ENCODE results near the gene VWC2L. TPM values are rescaled to one million over a fixed set of nuclear protein-coding genes. Genes with fewer than 3 reads are reported as not detected.

VWC2L gene
- polyA plus RNA-seq, 1 experiment: not detected

DNA sequence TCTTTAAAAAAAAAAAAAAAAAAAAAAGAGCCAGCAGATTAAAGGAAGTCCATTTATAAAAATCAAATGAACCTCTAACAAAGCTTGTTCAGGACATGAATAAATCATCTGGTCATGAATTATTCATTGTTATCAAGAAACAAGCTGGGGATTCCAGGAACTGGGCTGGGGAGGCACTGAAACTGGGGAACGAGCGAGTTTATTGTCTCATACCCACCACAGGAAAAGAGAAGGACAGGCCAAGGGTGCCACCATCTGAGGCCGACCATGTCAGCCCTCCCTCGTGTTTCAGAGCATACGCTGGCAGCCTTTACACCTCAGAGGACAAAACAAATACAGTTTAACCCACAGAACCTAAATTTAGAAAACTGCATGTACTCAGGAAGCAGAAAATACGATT, 164.2 kb downstream of the VWC2L start:
- POLR2A ChIA-PET: no interaction called here
- TF ChIP-seq, protein P1, sequence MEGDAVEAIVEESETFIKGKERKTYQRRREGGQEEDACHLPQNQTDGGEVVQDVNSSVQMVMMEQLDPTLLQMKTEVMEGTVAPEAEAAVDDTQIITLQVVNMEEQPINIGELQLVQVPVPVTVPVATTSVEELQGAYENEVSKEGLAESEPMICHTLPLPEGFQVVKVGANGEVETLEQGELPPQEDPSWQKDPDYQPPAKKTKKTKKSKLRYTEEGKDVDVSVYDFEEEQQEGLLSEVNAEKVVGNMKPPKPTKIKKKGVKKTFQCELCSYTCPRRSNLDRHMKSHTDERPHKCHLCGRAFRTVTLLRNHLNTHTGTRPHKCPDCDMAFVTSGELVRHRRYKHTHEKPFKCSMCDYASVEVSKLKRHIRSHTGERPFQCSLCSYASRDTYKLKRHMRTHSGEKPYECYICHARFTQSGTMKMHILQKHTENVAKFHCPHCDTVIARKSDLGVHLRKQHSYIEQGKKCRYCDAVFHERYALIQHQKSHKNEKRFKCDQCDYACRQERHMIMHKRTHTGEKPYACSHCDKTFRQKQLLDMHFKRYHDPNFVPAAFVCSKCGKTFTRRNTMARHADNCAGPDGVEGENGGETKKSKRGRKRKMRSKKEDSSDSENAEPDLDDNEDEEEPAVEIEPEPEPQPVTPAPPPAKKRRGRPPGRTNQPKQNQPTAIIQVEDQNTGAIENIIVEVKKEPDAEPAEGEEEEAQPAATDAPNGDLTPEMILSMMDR (IDR thresholded peaks at IDR 0.05; ENCODE audit: insufficient read depth, low read depth, low read length): no peak
- Histone ChIP-seq H3K4me3 (ENCODE audit: low read depth, low read length) (no peak overlapping the region), H3K36me3 (ENCODE audit: control insufficient read depth, insufficient read depth, low read length) (no peaks in the 10 kb centered on the region), H3K27me3 (ENCODE audit: control insufficient read depth, insufficient read depth, low read length) (no peaks in the 10 kb centered on the region)
- no peak for DNase-seq (ENCODE audit: low read depth)
- CTCF ChIA-PET: no interaction called here

DNA sequence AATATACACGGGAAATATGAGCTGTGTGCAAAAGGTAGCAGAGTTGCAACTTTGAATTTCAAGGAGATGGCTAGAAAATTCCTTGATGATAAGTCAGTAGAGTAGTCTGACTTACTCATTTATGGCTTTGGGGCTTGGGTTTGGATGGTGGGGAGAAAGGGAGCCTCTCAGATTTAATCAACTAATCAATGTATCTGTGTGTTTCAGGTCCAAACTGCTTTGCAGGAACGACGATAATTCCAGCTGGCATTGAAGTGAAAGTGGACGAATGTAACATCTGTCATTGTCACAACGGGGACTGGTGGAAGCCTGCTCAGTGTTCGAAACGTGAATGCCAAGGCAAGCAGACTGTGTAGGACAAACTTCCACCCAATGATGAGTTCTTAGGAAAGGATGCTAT, 164.6 kb downstream of the VWC2L start:
- TF ChIP-seq, protein P1 (IDR thresholded peaks at IDR 0.05; ENCODE audit: insufficient read depth, low read depth, low read length): no peak

DNA sequence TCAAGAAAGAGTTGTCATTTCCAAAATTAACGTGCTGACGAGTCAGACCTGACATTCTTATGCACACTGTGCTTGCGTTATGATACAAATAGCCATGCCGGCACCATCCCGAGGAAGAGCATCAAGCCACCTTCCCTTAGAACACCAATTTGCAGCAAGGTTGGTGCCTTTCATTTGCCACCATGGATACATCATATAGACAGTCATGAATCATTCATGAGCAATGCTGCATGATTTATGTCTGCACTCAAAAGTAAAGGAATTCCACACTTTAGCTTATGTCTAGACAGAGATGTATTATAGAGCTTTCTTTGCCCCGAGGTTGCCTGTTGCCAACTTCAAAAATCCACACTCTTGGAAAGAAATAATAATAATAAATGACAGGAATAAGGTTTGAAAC, 166.9 kb downstream of the VWC2L start:
- TF ChIP-seq, protein P1 (IDR thresholded peaks at IDR 0.05; ENCODE audit: insufficient read depth, low read depth, low read length): no peak
- ChIA-PET POLR2A (no interaction called here), CTCF (no interaction called here)
- no peak for DNase-seq (ENCODE audit: low read depth)
- no peak overlapping the region for H3K4me3 ChIP-seq (ENCODE audit: low read depth, low read length)
- H3K36me3 ChIP-seq (ENCODE audit: control insufficient read depth, insufficient read depth, low read length): no peaks in the 10 kb centered on the region
- H3K27me3 ChIP-seq (ENCODE audit: control insufficient read depth, insufficient read depth, low read length): no peaks in the 10 kb centered on the region

More for the DNA sequence above, 164.6 kb downstream of the VWC2L start:
- no peaks in the 10 kb centered on the region for H3K36me3 ChIP-seq (ENCODE audit: control insufficient read depth, insufficient read depth, low read length)
- H3K27me3 ChIP-seq (ENCODE audit: control insufficient read depth, insufficient read depth, low read length): no peaks in the 10 kb centered on the region
- no peak for DNase-seq (ENCODE audit: low read depth)
- CTCF ChIA-PET: no interaction called here
- H3K4me3 ChIP-seq (ENCODE audit: low read depth, low read length): no peak overlapping the region
- POLR2A ChIA-PET: no interaction called here

DNA sequence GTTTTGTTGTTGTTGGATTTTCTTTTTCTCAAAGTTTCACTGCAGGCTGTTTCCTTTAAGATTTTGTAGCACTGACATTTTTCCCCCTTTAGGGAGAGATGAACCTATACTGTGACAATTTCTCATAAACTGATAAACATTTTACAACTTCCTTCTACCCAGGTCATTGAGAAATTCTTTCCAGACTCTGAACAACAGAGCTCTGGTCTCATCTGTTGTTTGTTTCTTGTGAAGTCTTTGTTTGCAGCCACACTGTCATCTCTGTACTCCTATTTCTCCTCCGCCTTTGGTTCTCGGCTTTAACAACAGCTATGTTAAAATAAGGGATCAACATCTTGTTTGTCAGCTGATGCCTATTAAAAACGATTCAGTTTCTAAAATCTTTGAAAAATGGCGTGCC, 167.6 kb downstream of the VWC2L start:
- no peak for DNase-seq (ENCODE audit: low read depth)
- TF ChIP-seq, protein P1 (IDR thresholded peaks at IDR 0.05; ENCODE audit: insufficient read depth, low read depth, low read length): no peak
- ChIA-PET POLR2A (no interaction called here), CTCF (no interaction called here)
- Histone ChIP-seq H3K4me3 (ENCODE audit: low read depth, low read length) (no peak overlapping the region), H3K36me3 (ENCODE audit: control insufficient read depth, insufficient read depth, low read length) (no peaks in the 10 kb centered on the region), H3K27me3 (ENCODE audit: control insufficient read depth, insufficient read depth, low read length) (no peaks in the 10 kb centered on the region)

DNA sequence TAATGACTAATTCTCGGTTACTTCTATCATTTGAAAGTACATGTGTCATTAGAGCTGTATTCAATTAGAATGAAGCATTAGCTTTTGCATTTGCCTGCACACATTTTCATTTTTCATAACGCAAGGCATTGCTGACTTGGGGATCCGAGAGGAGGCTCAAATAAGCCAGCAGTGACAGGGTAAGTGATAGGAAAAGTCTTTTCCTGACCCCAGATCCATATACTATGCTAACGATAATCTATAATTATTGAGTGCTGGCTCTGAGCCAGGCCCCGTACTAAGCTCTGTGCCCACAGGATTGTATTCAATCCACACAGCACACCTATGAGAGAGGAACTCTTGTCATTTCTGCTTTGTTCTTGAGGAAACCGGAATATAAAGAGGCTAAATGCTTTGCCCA, 168.2 kb downstream of the VWC2L start:
- ChIA-PET POLR2A (no interaction called here), CTCF (no interaction called here)
- TF ChIP-seq, protein P1 (IDR thresholded peaks at IDR 0.05; ENCODE audit: insufficient read depth, low read depth, low read length): no peak
- Histone ChIP-seq H3K4me3 (ENCODE audit: low read depth, low read length) (no peak overlapping the region), H3K27me3 (ENCODE audit: control insufficient read depth, insufficient read depth, low read length) (no peaks in the 10 kb centered on the region), H3K36me3 (ENCODE audit: control insufficient read depth, insufficient read depth, low read length) (no peaks in the 10 kb centered on the region)
- DNase-seq (ENCODE audit: low read depth): no peak

Data from BJ (cell line).